Activated T-helper 1 cell treated with anti-CD3 and anti-CD28 coated beads, Interleukin-12 subunit alpha, Interleukin-12 subunit beta, Interleukin-2, Interleukin-4 antibody, amounts not matched to agents 30 ng/mL and 10 ng/mL and 1 ng/mL, durations not matched to agents 14 hours and 24 hours and 36 hours (primary cell): Measurements from ENCODE around the gene ARFIP1. TPM values are rescaled to one million over a fixed set of nuclear protein-coding genes. Genes with fewer than 3 reads are reported as not detected.
"Not testable (repeated sequence)": the region's sequence is repeated elsewhere in the genome, so short reads cannot be mapped to it uniquely, and the experiment has no call there.

Source experiments
- DNase-seq: peaks from one replicate; pipeline ENCODE4 v3.0.0; 2021; ENCODE audit warnings: low spot score
- H3K27ac Mint-ChIP-seq: one replicate; pipeline ENCODE4 v1.8.0; 2021; ENCODE audit warnings: mild to moderate bottlenecking, mixed read lengths
- H3K27me3 Mint-ChIP-seq: one replicate; pipeline ENCODE4 v1.8.0; 2022; ENCODE audit warnings: mild to moderate bottlenecking, moderate library complexity, mixed read lengths; ENCODE audit not compliant: insufficient read depth
- H3K36me3 Mint-ChIP-seq: one replicate; pipeline ENCODE4 v1.8.0; 2021; ENCODE audit warnings: low read depth, mixed read lengths
- H3K4me1 Mint-ChIP-seq: one replicate; pipeline ENCODE4 v1.8.0; 2021; ENCODE audit warnings: low read depth, mixed read lengths
- H3K4me3 Mint-ChIP-seq: one replicate; pipeline ENCODE4 v1.8.0; 2021; ENCODE audit warnings: mild to moderate bottlenecking, moderate library complexity, mixed read lengths
- H3K9me3 Mint-ChIP-seq: one replicate; pipeline ENCODE4 v1.8.0; 2021; ENCODE audit warnings: mixed read lengths
- intact Hi-C: fragments of 100-400 bp; cut with micrococcal nuclease; formaldehyde crosslinking; loops from one replicate; pipeline ENCODE4 v1.15.1; 2024
- total RNA-seq: library from RNA; stranded (reverse); gene quantifications from 2 replicates; pipeline ENCODE4 v1.2.3, GENCODE V29; 2022

Gene ARFIP1
- total RNA-seq, 1 donor from 2014 or later = 18.6 TPM

DNA sequence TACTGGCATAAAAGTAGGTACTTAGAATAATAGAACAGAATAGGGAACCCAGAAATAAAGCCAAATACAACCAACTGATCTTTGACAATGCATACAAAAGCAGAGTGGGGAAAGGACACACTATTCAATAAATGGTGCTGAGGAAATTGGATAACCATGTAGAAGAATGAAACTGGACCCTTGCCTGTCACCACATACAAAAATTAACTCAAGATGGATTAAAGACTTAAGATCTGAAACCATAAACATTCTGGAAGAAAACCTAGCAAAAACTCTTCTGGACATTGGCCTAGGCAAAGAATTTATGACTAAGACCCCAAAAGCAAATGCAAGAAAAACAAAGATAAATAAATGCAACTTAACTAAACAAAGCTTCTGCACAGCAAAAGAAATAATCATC lies 45.6 kb downstream of the ARFIP1 start:
- no peaks in the 10 kb centered on the region for H3K4me1 Mint-ChIP-seq
- intact Hi-C loops = no loop called here
- no peak overlapping the region for H3K4me3 Mint-ChIP-seq

DNA sequence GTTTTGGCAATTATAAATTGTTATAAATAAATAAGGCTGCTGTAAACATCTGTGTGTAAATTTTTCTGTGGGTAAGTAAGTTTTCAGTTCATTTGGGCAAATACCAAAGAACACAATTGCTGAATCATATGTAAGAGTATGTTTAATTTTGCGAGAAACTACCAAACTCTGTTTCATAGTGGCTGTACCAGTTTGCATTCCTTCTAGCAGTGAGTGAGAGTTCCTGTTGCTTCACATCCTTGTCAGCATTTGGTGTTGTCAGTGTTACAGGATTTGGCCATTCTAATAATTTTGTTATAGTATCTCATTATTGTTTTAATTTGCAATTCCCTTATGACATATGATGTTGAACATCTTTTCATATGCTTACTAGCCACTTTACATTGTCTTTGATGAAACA lies 48.4 kb downstream of the ARFIP1 start:
- Mint-ChIP-seq H3K9me3 (peaks cover 17% of the 10 kb centered on the region), H3K27ac (no peak overlapping the region), H3K4me3 (no peak overlapping the region), H3K36me3 (peaks cover 22% of the 10 kb centered on the region), H3K4me1 (no peaks in the 10 kb centered on the region), H3K27me3 (no peaks in the 10 kb centered on the region)
- DNase-seq = no peak
- intact Hi-C loops = no loop called here

More for the DNA sequence above, 45.6 kb downstream of the ARFIP1 start:
- Mint-ChIP-seq H3K36me3 (peaks cover 9% of the 10 kb centered on the region), H3K27me3 (no peaks in the 10 kb centered on the region), H3K27ac (no peak overlapping the region), H3K9me3 (peaks cover 15% of the 10 kb centered on the region)
- no peak for DNase-seq

DNA sequence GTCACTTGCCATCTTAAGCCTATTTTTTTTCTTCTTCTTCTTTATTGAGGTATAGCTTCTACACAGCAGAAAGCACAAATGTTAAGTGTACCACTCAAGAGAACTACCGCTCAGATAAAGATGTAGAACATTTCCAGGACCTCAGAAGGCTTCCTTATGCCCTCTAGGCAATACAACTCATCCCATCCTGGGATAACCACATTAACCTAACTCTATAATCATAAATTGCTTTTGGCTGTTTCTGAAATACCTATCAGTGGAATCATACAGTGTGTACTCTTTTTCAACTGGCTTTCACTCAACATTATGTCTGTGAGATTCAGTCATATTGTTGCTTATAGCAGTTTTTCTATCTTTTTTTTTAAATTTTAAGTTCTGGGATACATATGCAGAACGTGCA lies 51.7 kb downstream of the ARFIP1 start:
- Mint-ChIP-seq H3K9me3 (peaks cover 27% of the 10 kb centered on the region), H3K36me3 (peaks cover 46% of the 10 kb centered on the region), H3K4me3 (no peak overlapping the region), H3K4me1 (no peaks in the 10 kb centered on the region), H3K27ac (no peak overlapping the region), H3K27me3 (no peaks in the 10 kb centered on the region)
- no peak for DNase-seq
- intact Hi-C loops = no loop called here

DNA sequence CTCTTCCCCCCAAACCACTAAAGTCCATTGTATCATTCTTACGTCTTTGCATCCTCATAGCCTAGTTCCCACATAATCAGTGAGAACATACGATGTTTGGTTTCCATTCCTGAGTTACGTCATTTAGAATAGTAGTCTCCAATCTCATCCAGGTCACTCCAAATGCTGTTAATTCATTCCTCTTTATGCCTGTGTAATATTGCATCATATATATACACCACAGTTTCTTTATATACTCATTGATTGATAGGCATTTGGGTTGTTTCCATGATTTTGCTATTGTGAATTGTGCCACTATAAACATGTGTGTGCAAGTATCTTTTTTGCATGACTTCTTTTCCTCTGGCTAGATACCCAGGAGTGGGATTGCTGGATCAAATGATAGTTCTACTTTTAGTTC lies 57.2 kb downstream of the ARFIP1 start:
- Mint-ChIP-seq H3K27ac (no peak overlapping the region), H3K4me1 (peaks cover 36% of the 10 kb centered on the region), H3K9me3 (peaks cover 60% of the 10 kb centered on the region), H3K27me3 (no peaks in the 10 kb centered on the region), H3K4me3 (no peak overlapping the region), H3K36me3 (peaks cover 61% of the 10 kb centered on the region)
- no peak for DNase-seq
- intact Hi-C loops = no loop called here

DNA sequence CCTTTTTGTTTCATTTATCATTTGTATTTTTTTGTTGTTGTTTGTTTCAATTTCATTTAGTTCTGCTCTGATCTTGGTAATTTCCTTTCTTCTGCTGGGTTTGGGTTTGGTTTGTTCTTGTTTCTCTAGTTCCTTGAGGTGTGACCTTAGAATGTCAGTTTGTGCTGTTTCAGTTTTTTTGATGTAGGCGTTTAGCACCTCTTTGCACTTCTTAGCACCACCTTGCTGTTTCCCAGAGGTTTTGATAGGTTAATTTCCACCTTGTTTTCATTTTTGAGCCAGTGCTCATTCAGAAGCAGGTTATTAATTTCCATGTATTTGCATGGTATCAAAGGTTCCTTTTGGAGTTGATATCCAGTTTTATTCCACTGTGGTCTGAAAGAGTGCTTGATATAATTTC lies 60.0 kb downstream of the ARFIP1 start:
- H3K27me3 Mint-ChIP-seq = not testable (repeated sequence)
- peak overlapping the region; percentile 87 for H3K27ac Mint-ChIP-seq
- H3K4me1 Mint-ChIP-seq = peaks cover 36% of the 10 kb centered on the region
- intact Hi-C loops = loop anchor here (1.0 to 10.0 kb wide), 2 partner anchors 32 to 805 kb away; no protein-coding TSS in a partner anchor
- H3K9me3 Mint-ChIP-seq = peaks cover 49% of the 10 kb centered on the region
- DNase-seq = peak; percentile 6
- H3K36me3 Mint-ChIP-seq = peaks cover 48% of the 10 kb centered on the region
- H3K4me3 Mint-ChIP-seq = peak overlapping the region; percentile 38

DNA sequence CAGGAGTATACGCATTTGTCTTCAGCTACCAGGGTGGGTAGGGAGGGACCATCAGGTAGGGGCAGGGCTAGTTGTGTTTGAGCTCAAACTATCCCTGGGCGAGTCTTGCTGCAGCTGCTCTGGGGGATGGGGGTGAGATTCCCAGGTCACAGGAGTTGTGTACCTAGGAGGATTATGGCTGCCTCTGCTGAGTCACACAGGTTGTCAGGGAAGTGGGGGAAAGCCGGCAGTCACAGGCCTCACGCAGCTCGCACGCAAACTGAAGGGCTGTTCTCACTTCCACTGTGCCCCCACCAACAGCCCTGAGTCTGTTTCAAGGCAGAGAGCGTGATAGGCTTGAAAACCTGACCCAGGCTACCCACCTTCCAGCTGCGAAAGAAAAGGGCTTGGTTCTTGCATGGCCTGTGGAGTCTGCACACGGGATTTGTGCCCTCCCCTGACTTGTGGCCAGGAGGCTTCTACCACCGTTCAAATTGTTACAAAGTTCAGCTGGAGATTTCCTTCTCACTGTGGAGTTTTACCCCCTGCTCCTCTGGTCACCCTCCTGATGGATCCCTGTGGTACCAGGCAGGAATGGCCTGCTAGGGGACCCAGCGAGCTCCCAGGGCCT lies 63.8 kb downstream of the ARFIP1 start:
- no peak overlapping the region for H3K27ac Mint-ChIP-seq
- no peaks in the 10 kb centered on the region for H3K27me3 Mint-ChIP-seq
- H3K4me1 Mint-ChIP-seq = peaks cover 20% of the 10 kb centered on the region
- intact Hi-C loops = loop anchor here (10.0 kb wide), 1 partner anchor 801 kb away; no protein-coding TSS in a partner anchor
- H3K9me3 Mint-ChIP-seq = peaks cover 33% of the 10 kb centered on the region
- no peak for DNase-seq
- no peak overlapping the region for H3K4me3 Mint-ChIP-seq
- H3K36me3 Mint-ChIP-seq = peaks cover 25% of the 10 kb centered on the region

DNA sequence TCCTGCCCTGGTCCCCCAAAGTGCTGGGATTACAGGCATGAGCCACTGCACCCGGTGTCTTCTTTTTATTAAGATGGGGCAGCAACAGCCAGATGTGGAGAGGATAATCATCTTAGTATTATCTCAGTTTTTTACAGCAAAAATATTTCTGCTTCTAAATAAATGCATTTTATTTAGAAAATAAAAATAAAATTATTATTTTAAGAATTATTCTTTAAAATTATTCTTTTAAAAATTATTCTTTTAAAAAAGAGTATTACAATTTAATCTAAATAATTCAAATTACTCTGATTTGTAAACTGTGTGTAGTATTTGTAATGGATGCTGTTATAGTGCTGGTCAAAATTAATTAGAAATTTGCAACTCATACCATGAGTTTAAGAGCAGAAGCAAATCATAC lies 67.6 kb downstream of the ARFIP1 start:
- H3K36me3 Mint-ChIP-seq = peaks cover 14% of the 10 kb centered on the region
- intact Hi-C loops = loop anchor here (2.0 to 10.0 kb wide), 2 partner anchors 67 to 797 kb away; no protein-coding TSS in a partner anchor
- H3K27ac Mint-ChIP-seq = no peak overlapping the region
- H3K9me3 Mint-ChIP-seq = peaks cover 6% of the 10 kb centered on the region
- H3K4me3 Mint-ChIP-seq = no peak overlapping the region
- DNase-seq = no peak
- no peaks in the 10 kb centered on the region for H3K27me3 Mint-ChIP-seq
- peaks cover 23% of the 10 kb centered on the region for H3K4me1 Mint-ChIP-seq

DNA sequence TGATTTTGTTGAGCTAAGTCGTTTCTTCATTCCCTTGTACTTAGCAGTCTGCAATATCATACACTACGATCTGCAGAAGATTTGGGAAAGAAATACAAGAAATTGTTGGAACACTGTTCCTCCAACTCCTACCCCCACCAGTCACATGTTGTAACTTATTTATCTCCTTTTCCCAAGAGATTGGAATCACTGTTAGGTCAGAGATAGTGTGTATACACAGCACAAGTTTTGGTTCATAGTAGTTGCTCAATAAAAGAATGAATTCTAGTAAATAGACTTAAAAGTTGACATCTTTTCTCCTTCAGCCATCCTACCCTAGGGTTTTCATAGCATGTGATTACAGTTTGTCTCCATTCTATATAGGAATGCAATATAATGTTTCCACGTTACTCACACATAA lies 68.8 kb downstream of the ARFIP1 start:
- intact Hi-C loops = loop anchor here (10.0 kb wide), 1 partner anchor 796 kb away; no protein-coding TSS in a partner anchor
- DNase-seq = no peak
- H3K4me1 Mint-ChIP-seq = peaks cover 23% of the 10 kb centered on the region
- H3K9me3 Mint-ChIP-seq = peaks cover 10% of the 10 kb centered on the region
- no peaks in the 10 kb centered on the region for H3K27me3 Mint-ChIP-seq
- no peak overlapping the region for H3K27ac Mint-ChIP-seq
- H3K4me3 Mint-ChIP-seq = no peak overlapping the region
- H3K36me3 Mint-ChIP-seq = peaks cover 17% of the 10 kb centered on the region

DNA sequence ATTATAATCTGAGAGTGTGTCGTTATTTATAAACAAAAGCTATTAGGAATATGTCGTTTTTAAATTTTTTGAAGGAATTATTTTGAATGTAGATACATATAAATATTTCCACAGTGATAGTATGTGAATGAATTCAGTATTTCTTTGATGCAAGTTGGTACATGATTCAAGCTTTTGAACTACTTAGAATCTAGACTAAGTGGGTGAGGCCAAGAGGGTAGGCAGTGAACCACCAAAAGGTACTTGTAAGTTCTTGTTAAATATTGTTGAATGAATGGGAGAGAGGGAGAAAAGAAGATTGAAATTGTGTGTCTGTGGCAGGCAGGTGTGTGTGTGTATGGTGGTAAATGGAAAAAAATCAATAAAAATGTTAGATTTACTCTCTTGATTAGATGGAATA lies 69.6 kb downstream of the ARFIP1 start:
- Mint-ChIP-seq H3K4me1 (peaks cover 23% of the 10 kb centered on the region), H3K27me3 (no peaks in the 10 kb centered on the region), H3K4me3 (no peak overlapping the region), H3K9me3 (peaks cover 16% of the 10 kb centered on the region), H3K36me3 (peaks cover 20% of the 10 kb centered on the region), H3K27ac (no peak overlapping the region)
- DNase-seq = no peak
- intact Hi-C loops = loop anchor here (10.0 kb wide), 1 partner anchor 795 kb away; no protein-coding TSS in a partner anchor

DNA sequence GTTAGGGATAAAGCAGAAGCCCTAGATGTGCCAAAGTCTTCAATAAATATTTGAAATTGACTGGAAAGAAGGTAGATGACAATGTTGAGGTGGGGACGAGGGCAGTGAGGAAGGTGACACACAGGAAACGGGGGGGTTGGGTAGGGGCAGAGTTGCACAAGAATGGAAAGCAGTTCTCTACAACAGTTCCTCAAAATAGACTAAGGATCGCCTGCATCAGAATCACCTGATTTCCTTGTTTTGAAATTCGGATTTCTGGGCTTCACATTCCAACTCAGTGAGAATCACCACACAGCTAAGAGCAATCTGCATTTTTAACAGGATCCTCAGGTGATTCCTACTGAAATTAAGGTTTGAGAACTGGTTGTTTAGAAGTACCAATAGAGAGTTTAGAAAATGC lies 70.6 kb downstream of the ARFIP1 start:
- peaks cover 18% of the 10 kb centered on the region for H3K9me3 Mint-ChIP-seq
- H3K4me3 Mint-ChIP-seq = no peak overlapping the region
- no peak for DNase-seq
- no peaks in the 10 kb centered on the region for H3K27me3 Mint-ChIP-seq
- peaks cover 23% of the 10 kb centered on the region for H3K36me3 Mint-ChIP-seq
- intact Hi-C loops = no loop called here
- no peak overlapping the region for H3K27ac Mint-ChIP-seq
- peaks cover 23% of the 10 kb centered on the region for H3K4me1 Mint-ChIP-seq

DNA sequence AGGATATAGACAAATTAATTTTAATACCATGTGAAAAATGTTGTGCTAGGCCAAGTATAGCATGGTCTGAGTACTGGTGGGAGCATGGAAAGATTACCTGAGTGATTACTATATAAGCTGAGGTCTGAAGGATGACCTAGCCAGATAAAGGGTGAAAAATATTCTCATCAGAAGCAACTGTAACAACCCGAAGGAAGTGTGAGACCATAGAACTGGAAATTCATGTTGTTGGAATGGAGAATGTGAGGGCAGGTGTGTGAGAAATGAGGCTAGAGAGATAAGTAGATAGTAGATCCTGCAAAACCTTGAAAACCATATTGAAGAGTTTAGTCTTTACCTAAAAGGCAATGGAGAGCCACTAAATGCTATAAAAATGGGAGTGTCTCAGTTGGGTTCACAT lies 71.5 kb downstream of the ARFIP1 start:
- no peak for DNase-seq
- Mint-ChIP-seq H3K9me3 (peaks cover 18% of the 10 kb centered on the region), H3K36me3 (peaks cover 23% of the 10 kb centered on the region), H3K27me3 (no peaks in the 10 kb centered on the region), H3K4me1 (peaks cover 23% of the 10 kb centered on the region), H3K4me3 (no peak overlapping the region), H3K27ac (no peak overlapping the region)
- intact Hi-C loops = no loop called here

DNA sequence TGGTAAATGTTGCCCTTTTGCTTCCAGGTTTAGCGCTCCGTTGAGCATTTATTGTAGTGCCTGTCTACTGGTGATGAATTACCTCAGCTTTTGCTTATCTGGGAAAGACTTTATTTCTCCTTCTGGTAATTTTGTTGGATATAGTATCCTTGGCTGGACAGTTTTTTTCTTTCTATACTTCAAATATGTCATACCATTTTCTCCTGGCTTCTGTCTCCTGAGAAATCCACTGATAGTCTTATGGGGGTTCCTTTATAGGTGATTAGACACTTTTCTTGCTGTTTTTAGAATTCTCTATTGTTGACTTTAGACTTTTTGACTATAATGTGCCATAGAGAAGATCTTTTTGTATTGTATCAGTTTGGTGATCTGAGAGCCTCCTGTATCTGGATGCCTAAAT lies 73.5 kb downstream of the ARFIP1 start:
- peaks cover 23% of the 10 kb centered on the region for H3K4me1 Mint-ChIP-seq
- no peak overlapping the region for H3K27ac Mint-ChIP-seq
- DNase-seq = no peak
- peaks cover 18% of the 10 kb centered on the region for H3K9me3 Mint-ChIP-seq
- no peaks in the 10 kb centered on the region for H3K27me3 Mint-ChIP-seq
- intact Hi-C loops = no loop called here
- no peak overlapping the region for H3K4me3 Mint-ChIP-seq
- peaks cover 27% of the 10 kb centered on the region for H3K36me3 Mint-ChIP-seq

DNA sequence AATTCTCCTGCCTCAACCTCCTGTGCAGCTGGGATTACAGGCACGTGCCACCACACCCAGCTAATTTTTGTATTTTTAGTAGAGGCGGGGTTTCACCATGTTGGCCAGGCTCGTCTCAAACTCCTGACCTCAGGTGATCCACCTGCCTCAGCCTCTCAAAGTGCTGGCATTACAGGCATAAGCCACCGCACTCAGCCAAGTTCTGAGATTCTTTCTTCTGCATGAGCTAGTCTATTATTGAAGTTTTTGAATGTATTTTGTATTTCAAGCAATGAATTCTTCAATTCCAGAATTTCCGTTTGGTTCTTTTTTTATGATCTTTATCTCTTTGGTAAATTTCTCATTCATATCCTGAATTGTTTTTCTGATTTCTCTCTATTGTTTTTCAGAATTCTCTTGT lies 74.3 kb downstream of the ARFIP1 start:
- peaks cover 25% of the 10 kb centered on the region for H3K36me3 Mint-ChIP-seq
- H3K4me3 Mint-ChIP-seq, H3K27me3 Mint-ChIP-seq, intact Hi-C loops, DNase-seq, H3K27ac Mint-ChIP-seq: not testable (repeated sequence)
- peaks cover 23% of the 10 kb centered on the region for H3K4me1 Mint-ChIP-seq
- peaks cover 18% of the 10 kb centered on the region for H3K9me3 Mint-ChIP-seq

DNA sequence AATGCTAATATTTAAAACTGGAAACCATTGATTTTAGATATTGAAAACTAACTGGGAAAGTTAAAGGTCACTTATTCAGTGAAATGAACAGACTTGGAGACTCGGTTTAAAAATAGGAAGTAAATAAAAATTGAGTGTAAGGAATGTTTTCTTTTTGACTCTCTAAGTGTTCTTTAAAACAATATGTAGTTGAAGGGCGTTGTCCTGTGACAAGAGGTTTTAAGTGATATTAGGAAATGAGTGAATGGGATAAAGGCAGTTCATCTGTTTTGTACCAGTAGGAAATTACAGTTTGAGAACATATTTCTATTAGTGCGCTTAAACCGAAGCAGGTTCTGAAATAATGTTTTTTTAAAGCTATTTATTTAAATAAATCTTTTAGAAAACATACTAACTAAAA lies 77.2 kb downstream of the ARFIP1 start:
- Mint-ChIP-seq H3K36me3 (peaks cover 23% of the 10 kb centered on the region), H3K9me3 (peaks cover 18% of the 10 kb centered on the region), H3K27me3 (no peaks in the 10 kb centered on the region), H3K27ac (no peak overlapping the region), H3K4me1 (no peaks in the 10 kb centered on the region), H3K4me3 (no peak overlapping the region)
- intact Hi-C loops = no loop called here
- no peak for DNase-seq
